GM11168 (cell line): Measurements from ENCODE around the gene CHERP.
"Not testable (repeated sequence)": the region's sequence is repeated elsewhere in the genome, so short reads cannot be mapped to it uniquely, and the experiment has no call there.

ENCODE experiments used
- in situ Hi-C: fragments of 300-500 bp; cut with MboI; formaldehyde crosslinking; loops from one replicate; pipeline ENCODE4 v1.12.0; 2022; ENCODE audit warnings: low sequenced_read_pairs; ENCODE audit not compliant: unreplicated experiment

Gene CHERP

DNA sequence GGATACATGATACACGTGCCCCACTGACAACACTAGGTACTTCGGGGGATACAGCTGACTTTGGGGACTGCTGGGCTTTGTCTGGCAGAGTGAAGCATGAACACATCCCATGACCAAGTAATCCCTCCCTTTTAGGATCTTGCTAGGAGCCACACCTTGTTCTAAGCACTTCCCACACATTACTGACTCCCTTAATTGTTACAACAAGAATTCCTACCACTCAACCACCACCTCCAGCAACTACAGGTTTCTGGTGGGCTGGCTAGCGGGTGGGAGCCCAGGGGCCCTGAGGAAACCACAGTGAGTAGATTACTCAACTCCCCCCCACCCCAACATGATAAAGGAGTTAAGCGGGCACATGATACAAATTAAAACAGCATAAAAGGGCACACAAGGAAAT, 37.1 kb upstream of the CHERP start:
- in situ Hi-C loops = no loop called here

GRCh38 chr19:16577531-16577985, 35.3 kb upstream of the CHERP start:
- in situ Hi-C loops = no loop called here

GRCh38 chr19:16576690-16577530, 34.7 kb upstream of the CHERP start:
- in situ Hi-C loops = no loop called here

- in situ Hi-C loops = no loop called here
These were observed 33.8 kb upstream of the CHERP start for GRCh38 chr19:16575861-16576689.

DNA sequence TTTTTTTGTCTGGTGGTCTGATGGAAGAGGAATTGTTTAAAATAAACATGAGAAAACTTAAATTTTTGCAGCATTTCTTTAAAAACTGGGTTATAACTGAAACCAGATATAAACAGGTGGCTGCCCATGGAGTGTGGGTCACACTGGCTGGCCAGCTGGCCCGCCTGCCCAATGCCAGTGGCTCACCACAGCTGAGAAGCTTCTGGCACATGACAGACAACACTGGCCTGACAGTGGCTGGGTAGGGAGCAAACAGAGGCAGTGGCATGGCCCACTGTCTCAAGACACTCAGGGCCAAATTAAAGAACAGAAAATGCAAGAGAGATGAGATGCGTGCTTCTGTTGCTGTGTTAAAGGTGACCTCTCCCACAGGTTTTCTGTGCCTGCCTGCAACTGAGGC, 33.0 kb upstream of the CHERP start:
- in situ Hi-C loops = no loop called here

- in situ Hi-C loops = no loop called here
These were observed 31.7 kb upstream of the CHERP start for GRCh38 chr19:16573925-16574324.

GRCh38 chr19:16573296-16573695, 31.1 kb upstream of the CHERP start:
- in situ Hi-C loops = no loop called here

GRCh38 chr19:16572332-16573211, 30.3 kb upstream of the CHERP start, which contains the start of gene SLC35E1:
Gene SLC35E1, minus strand, starts transcription at chr19:16572415. Its CDS starts 51 bp downstream, at chr19:16572364.
- in situ Hi-C loops = no loop called here

GRCh38 chr19:16571822-16572331, 29.6 kb upstream of the CHERP start:
- in situ Hi-C loops = no loop called here

- in situ Hi-C loops = no loop called here
These were observed 29.0 kb upstream of the CHERP start for GRCh38 chr19:16571283-16571682.

DNA sequence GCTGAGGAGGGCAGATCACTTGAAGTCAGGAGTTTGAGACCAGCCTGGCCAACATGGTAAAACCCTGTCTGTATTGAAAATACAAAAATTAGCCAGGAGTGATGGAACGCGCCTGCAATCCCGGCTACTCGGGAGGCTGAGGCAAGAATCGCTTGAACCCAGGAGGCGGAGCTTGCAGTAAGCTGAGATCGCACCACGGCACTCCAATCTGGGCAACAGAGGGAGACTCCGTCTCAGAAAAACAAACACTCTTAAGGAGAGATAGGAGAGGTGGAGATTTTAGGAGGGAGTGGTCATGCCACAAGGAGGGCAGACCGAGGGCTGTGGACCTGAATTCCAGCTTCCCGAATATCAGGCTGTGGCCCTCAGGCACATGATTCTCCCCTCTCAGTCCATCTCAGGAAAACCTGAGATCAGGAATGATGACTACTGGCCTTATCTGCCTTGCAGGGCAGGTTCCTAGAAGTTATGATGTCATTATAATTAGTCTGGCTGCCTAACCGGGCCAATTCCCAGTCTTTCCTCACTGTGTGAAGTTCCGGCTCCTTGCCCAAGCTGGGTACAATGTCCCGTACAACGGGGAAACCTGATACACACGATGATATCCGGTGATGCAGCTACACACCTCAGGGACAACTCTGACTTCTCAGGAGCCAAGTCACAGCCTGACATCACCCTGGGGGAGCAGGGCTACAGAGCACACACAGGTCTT, 27.5 kb upstream of the CHERP start:
- in situ Hi-C loops = no loop called here

DNA sequence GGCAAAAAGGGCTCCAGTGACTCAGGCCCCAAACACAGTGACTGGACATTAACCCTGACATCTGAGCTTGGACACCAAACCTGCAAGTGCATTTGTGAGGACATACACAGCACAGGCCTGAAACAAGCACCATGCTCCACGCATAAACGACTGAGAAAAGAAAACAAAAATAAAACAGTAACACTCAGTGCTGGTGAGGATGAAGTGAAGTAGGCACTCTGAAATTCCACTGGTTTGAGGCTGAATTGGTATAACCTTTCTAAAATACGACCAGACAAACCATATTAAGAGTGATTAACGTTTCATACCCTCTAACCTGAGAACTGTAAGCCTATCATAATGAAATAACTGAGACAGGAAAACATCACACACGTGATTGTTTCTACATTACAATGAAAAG, 24.5 kb upstream of the CHERP start:
- in situ Hi-C loops = no loop called here

GRCh38 chr19:16566161-16566560, 23.9 kb upstream of the CHERP start:
- in situ Hi-C loops = no loop called here

- in situ Hi-C loops = no loop called here
These were observed 22.6 kb upstream of the CHERP start for GRCh38 chr19:16564842-16565241.

- in situ Hi-C loops = no loop called here
These were observed 20.4 kb upstream of the CHERP start for GRCh38 chr19:16562608-16563025.

GRCh38 chr19:16561382-16561781, 19.1 kb upstream of the CHERP start:
- in situ Hi-C loops = no loop called here

DNA sequence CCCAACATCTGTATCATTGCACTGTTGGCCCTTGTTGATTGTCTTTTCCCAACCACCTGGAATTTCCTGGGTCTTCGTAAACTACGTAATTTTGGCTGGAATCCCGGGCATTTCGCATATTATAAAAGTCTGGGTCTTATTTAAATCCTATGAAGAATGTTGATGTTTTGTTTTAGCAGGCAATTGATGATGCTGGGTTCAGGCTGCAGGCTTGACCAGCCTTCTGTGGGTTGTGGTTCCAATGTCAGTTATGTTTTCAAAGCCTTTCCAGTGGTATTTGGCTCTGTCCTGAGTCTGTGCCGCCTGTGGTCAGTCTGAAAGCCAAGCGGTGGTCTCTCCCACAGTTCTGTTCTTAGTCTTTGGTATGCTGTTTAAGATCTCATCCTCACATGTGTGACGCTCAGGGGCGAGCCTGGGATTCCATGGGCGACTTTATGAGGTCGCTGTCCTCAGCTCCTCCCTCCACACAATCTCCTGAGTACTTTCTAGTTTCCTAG, 17.6 kb upstream of the CHERP start:
- in situ Hi-C loops = no loop called here

GRCh38 chr19:16554776-16555175, 12.5 kb upstream of the CHERP start:
- in situ Hi-C loops = no loop called here

- in situ Hi-C loops = not testable (repeated sequence)
These were observed 9.7 kb upstream of the CHERP start for GRCh38 chr19:16551902-16552301.
